ENCODE measurements around the gene IL17RD. TPM values are rescaled to one million over a fixed set of nuclear protein-coding genes. Genes with fewer than 3 reads are reported as not detected.

The IL17RD gene
- total RNA-seq, 1 donor from 2014 or later: 0.02 TPM

Other genes with a start within 250 kb of the IL17RD start
- not detected in 2 replicates for gene SPATA12, start 104.7 kb downstream of the IL17RD start, total RNA-seq
- 0.68 and 1.1 TPM in 2 replicates for gene HESX1, start 34.6 kb upstream of the IL17RD start, total RNA-seq
- 40.4 and 41.3 TPM in 2 replicates for gene APPL1, start 62.4 kb upstream of the IL17RD start, total RNA-seq
- gene ASB14, start 127.3 kb upstream of the IL17RD start, total RNA-seq: not detected in 2 replicates

Measured in T-helper 2 cell treated with Interferon-gamma antibody and Interleukin-4, amounts not matched to agents 100 ng/mL and 5 ng/mL, for 36 hours (primary cell).